Astrocyte (in vitro differentiated cells and primary cell): ENCODE measurements around the gene NOS1AP. TPM values are rescaled to one million over a fixed set of nuclear protein-coding genes. Genes with fewer than 3 reads are reported as not detected.

Source experiments
- DNase-seq: peaks from one replicate; pipeline ENCODE4 v3.0.0-alpha.2; 2010; ENCODE audit warnings: low read depth
- FAIRE-seq: peaks from 2 replicates; lab custom pipeline; 2011; peaks lifted over from hg19 to GRCh38; lab: Jason Lieb, UNC
- H2AFZ ChIP-seq: 2 replicates; pipeline ENCODE4 v1.6.0; 2012; ENCODE audit warnings: low read depth, low read length, inconsistent platforms
- H3K27ac ChIP-seq: 2 replicates; pipeline ENCODE4 v1.5.1; 2011; ENCODE audit warnings: low read depth, low read length, inconsistent platforms
- H3K27me3 ChIP-seq: 2 replicates; pipeline ENCODE4 v1.6.0; 2011; ENCODE audit warnings: low read length, inconsistent platforms; ENCODE audit not compliant: insufficient read depth
- H3K36me3 ChIP-seq: 2 replicates; pipeline ENCODE4 v1.5.1; 2011; ENCODE audit warnings: low read length, inconsistent platforms; ENCODE audit not compliant: insufficient read depth
- H3K4me1 ChIP-seq: 2 replicates; pipeline ENCODE4 v1.5.1; 2011; ENCODE audit warnings: low read length, inconsistent platforms; ENCODE audit not compliant: insufficient read depth
- H3K4me2 ChIP-seq: 2 replicates; pipeline ENCODE4 v1.6.0; 2012; ENCODE audit warnings: low read length, inconsistent platforms
- H3K4me3 ChIP-seq: 2 replicates; pipeline ENCODE4 v1.5.1; 2011; ENCODE audit warnings: low read depth, mild to moderate bottlenecking, low read length, inconsistent platforms; ENCODE audit not compliant: insufficient read depth
- H3K79me2 ChIP-seq: 2 replicates; pipeline ENCODE4 v1.6.0; 2012; ENCODE audit warnings: mild to moderate bottlenecking, low read length, inconsistent platforms; ENCODE audit not compliant: insufficient read depth
- H3K9ac ChIP-seq: 2 replicates; pipeline ENCODE4 v1.6.0; 2012; ENCODE audit warnings: mild to moderate bottlenecking, low read length, inconsistent platforms
- H3K9me3 ChIP-seq: 2 replicates; pipeline ENCODE4 v1.5.1; 2012; ENCODE audit warnings: low read depth, mild to moderate bottlenecking, low read length, inconsistent platforms; ENCODE audit not compliant: insufficient read depth
- H4K20me1 ChIP-seq: 2 replicates; pipeline ENCODE4 v1.6.0; 2012; ENCODE audit warnings: low read length, inconsistent platforms; ENCODE audit not compliant: insufficient read depth
- H3K27ac Mint-ChIP-seq: one replicate; pipeline ENCODE4 v1.8.0; 2021; ENCODE audit warnings: mild to moderate bottlenecking, mixed read lengths; ENCODE audit not compliant: unreplicated experiment
- H3K27me3 Mint-ChIP-seq: one replicate; pipeline ENCODE4 v1.8.0; 2021; ENCODE audit warnings: low read depth, mixed read lengths; ENCODE audit not compliant: unreplicated experiment
- H3K36me3 Mint-ChIP-seq: one replicate; pipeline ENCODE4 v1.8.0; 2021; ENCODE audit warnings: low read depth, mixed read lengths; ENCODE audit not compliant: unreplicated experiment
- H3K4me1 Mint-ChIP-seq: one replicate; pipeline ENCODE4 v1.8.0; 2021; ENCODE audit warnings: low read depth, mixed read lengths; ENCODE audit not compliant: unreplicated experiment
- H3K4me3 Mint-ChIP-seq: one replicate; pipeline ENCODE4 v1.8.0; 2021; ENCODE audit warnings: mild to moderate bottlenecking, moderate library complexity, mixed read lengths; ENCODE audit not compliant: unreplicated experiment
- H3K9me3 Mint-ChIP-seq: one replicate; pipeline ENCODE4 v1.8.0; 2021; ENCODE audit warnings: mild to moderate bottlenecking, mixed read lengths; ENCODE audit not compliant: unreplicated experiment
- CTCF ChIP-seq: IDR thresholded peaks from 2 replicates; pipeline ENCODE4 v1.5.1; 2011; ENCODE audit warnings: low read depth, mild to moderate bottlenecking, inconsistent platforms, low read length, moderate library complexity; ENCODE audit not compliant: insufficient read depth
- EZH2 ChIP-seq: IDR thresholded peaks from 2 replicates; pipeline ENCODE4 v1.6.1; 2012; ENCODE audit warnings: mild to moderate bottlenecking, low read length, inconsistent platforms; ENCODE audit not compliant: insufficient read depth
- total RNA-seq: library from RNA; stranded (reverse); gene quantifications from 2 replicates; pipeline ENCODE4 v1.2.1, GENCODE V29; 2021

NOS1AP gene
- total RNA-seq, 1 donor from 2014 or later, result 1.2 TPM

- no peak overlapping the region for H3K4me3 ChIP-seq
- H3K27ac ChIP-seq, result no peak overlapping the region
- Mint-ChIP-seq H3K36me3 (no peaks in the 10 kb centered on the region), H3K27ac (no peak overlapping the region), H3K27me3 (no peaks in the 10 kb centered on the region), H3K4me3 (no peak overlapping the region), H3K4me1 (peaks cover 23% of the 10 kb centered on the region), H3K9me3 (peaks cover 2% of the 10 kb centered on the region)
- no peaks in the 10 kb centered on the region for H3K9me3 ChIP-seq
- DNase-seq (no peak), FAIRE-seq (no peak)
- no peak for TF ChIP-seq EZH2
- no peak for TF ChIP-seq CTCF
- H4K20me1 ChIP-seq, result no peaks in the 10 kb centered on the region
- no peaks in the 10 kb centered on the region for H3K27me3 ChIP-seq
- H2AFZ ChIP-seq, result no peak overlapping the region
- no peak overlapping the region for H3K9ac ChIP-seq
- peaks cover 24% of the 10 kb centered on the region for H3K4me1 ChIP-seq
- no peak overlapping the region for H3K4me2 ChIP-seq
- no peaks in the 10 kb centered on the region for H3K36me3 ChIP-seq
- no peaks in the 10 kb centered on the region for H3K79me2 ChIP-seq
Observed at GRCh38 chr1:162139211-162139610, 69.7 kb downstream of the NOS1AP start.

GRCh38 chr1:162141281-162142054 lies 72.0 kb downstream of the NOS1AP start:
- Histone ChIP-seq H3K4me1 (peaks cover 33% of the 10 kb centered on the region), H3K9ac (no peak overlapping the region), H3K27ac (no peak overlapping the region), H3K36me3 (no peaks in the 10 kb centered on the region), H3K79me2 (no peaks in the 10 kb centered on the region), H3K4me2 (peak overlapping the region; percentile 51), H3K9me3 (no peaks in the 10 kb centered on the region), H3K4me3 (no peak overlapping the region), H2AFZ (no peak overlapping the region), H4K20me1 (no peaks in the 10 kb centered on the region), H3K27me3 (no peaks in the 10 kb centered on the region)
- DNase-seq (peak; percentile 66), FAIRE-seq (no peak)
- H3K27ac Mint-ChIP-seq, result no peak overlapping the region
- TF ChIP-seq EZH2 (no peak), CTCF (no peak)
- H3K36me3 Mint-ChIP-seq, result no peaks in the 10 kb centered on the region
- peaks cover 23% of the 10 kb centered on the region for H3K4me1 Mint-ChIP-seq
- no peak overlapping the region for H3K4me3 Mint-ChIP-seq
- no peaks in the 10 kb centered on the region for H3K27me3 Mint-ChIP-seq
- H3K9me3 Mint-ChIP-seq, result no peaks in the 10 kb centered on the region

GRCh38 chr1:162142968-162143367 lies 73.5 kb downstream of the NOS1AP start:
- no peaks in the 10 kb centered on the region for H3K27me3 ChIP-seq
- no peak for DNase-seq
- H3K79me2 ChIP-seq, result no peaks in the 10 kb centered on the region
- Mint-ChIP-seq H3K4me3 (no peak overlapping the region), H3K9me3 (no peaks in the 10 kb centered on the region), H3K36me3 (no peaks in the 10 kb centered on the region), H3K27ac (no peak overlapping the region), H3K4me1 (peaks cover 9% of the 10 kb centered on the region), H3K27me3 (no peaks in the 10 kb centered on the region)
- H3K4me1 ChIP-seq, result peaks cover 19% of the 10 kb centered on the region
- TF ChIP-seq CTCF, result no peak
- TF ChIP-seq EZH2, result no peak
- no peak overlapping the region for H3K9ac ChIP-seq
- H2AFZ ChIP-seq, result no peak overlapping the region
- H3K27ac ChIP-seq, result no peak overlapping the region
- no peaks in the 10 kb centered on the region for H4K20me1 ChIP-seq
- no peaks in the 10 kb centered on the region for H3K9me3 ChIP-seq
- no peaks in the 10 kb centered on the region for H3K36me3 ChIP-seq
- H3K4me2 ChIP-seq, result no peak overlapping the region
- H3K4me3 ChIP-seq, result no peak overlapping the region
- no peak for FAIRE-seq
